Loucy (cell line): Measurements from ENCODE around the gene LTBP2.

Experiments used
- H2AFZ ChIP-seq: fragments of 200-600 bp; sonication (generic); 2 replicates; pipeline ENCODE4 v1.6.0; 2016; ENCODE audit warnings: antibody characterized with exemption, mild to moderate bottlenecking, low read length, moderate library complexity
- H3F3A ChIP-seq: fragments of 200-600 bp; 2 replicates; pipeline ENCODE4 v1.6.0; 2016; ENCODE audit warnings: antibody characterized with exemption, low read depth, mild to moderate bottlenecking
- H3K27me3 ChIP-seq: fragments of 200-600 bp; sonication (generic); 2 replicates; pipeline ENCODE4 v1.6.1; 2014; ENCODE audit warnings: low read length, mild to moderate bottlenecking; ENCODE audit not compliant: insufficient read depth, poor library complexity, severe bottlenecking
- H3K36me3 ChIP-seq: fragments of 200-600 bp; sonication (generic); 2 replicates; pipeline ENCODE4 v1.6.1; 2016; ENCODE audit warnings: low read length; ENCODE audit not compliant: insufficient read depth
- H3K4me1 ChIP-seq: fragments of 200-600 bp; sonication (generic); 2 replicates; pipeline ENCODE4 v1.5.1; 2014; ENCODE audit warnings: low read length, mild to moderate bottlenecking; ENCODE audit not compliant: insufficient read depth, poor library complexity, severe bottlenecking
- H3K4me2 ChIP-seq: fragments of 200-600 bp; sonication (generic); 2 replicates; pipeline ENCODE4 v1.6.0; 2014; ENCODE audit warnings: antibody characterized with exemption, low read length, low read depth, mild to moderate bottlenecking; ENCODE audit not compliant: poor library complexity, severe bottlenecking
- H3K4me3 ChIP-seq: fragments of 200-600 bp; sonication (generic); 2 replicates; pipeline ENCODE4 v1.5.1; 2014; ENCODE audit warnings: low read length, mild to moderate bottlenecking, mixed read lengths; ENCODE audit not compliant: poor library complexity, severe bottlenecking
- H3K79me2 ChIP-seq: fragments of 200-600 bp; sonication (generic); 2 replicates; pipeline ENCODE4 v1.6.1; 2014; ENCODE audit warnings: low read length; ENCODE audit not compliant: insufficient read depth
- H3K9ac ChIP-seq: fragments of 200-600 bp; sonication (generic); 2 replicates; pipeline ENCODE4 v1.6.0; 2014; ENCODE audit warnings: mild to moderate bottlenecking, low read depth, low read length, moderate library complexity; ENCODE audit not compliant: poor library complexity, severe bottlenecking
- H3K9me2 ChIP-seq: fragments of 200-600 bp; sonication (generic); replicated peaks from 2 replicates; pipeline ENCODE4 v1.6.1; 2016; ENCODE audit warnings: low read depth, low read length, mixed read lengths
- H3K9me3 ChIP-seq: fragments of 200-600 bp; sonication (generic); 2 replicates; pipeline ENCODE4 v1.6.1; 2014; ENCODE audit warnings: mild to moderate bottlenecking, antibody characterized with exemption, low read length, low read depth; ENCODE audit not compliant: insufficient read depth
- H4K20me1 ChIP-seq: fragments of 200-600 bp; sonication (generic); 2 replicates; pipeline ENCODE4 v1.6.0; 2014; ENCODE audit warnings: antibody characterized with exemption, low read length, mild to moderate bottlenecking; ENCODE audit not compliant: insufficient read depth, poor library complexity, severe bottlenecking
- CTCF ChIP-seq: fragments of 200-600 bp; sonication (generic); conservative IDR thresholded peaks from 2 replicates; pipeline ENCODE4 v1.5.1; 2014; ENCODE audit warnings: mild to moderate bottlenecking, antibody characterized with exemption, low read length
- EZH2phosphoT487 ChIP-seq: fragments of 200-600 bp; IDR thresholded peaks from 2 replicates; pipeline ENCODE4 v1.6.1; 2018; ENCODE audit warnings: antibody characterized with exemption, mild to moderate bottlenecking, moderate library complexity, borderline replicate concordance

LTBP2 gene

GRCh38 chr14:74615735-74616134 is 3.7 kb upstream of the LTBP2 start:
- Histone ChIP-seq H3K4me1 (peaks cover 44% of the 10 kb centered on the region), H3K9me3 (no peaks in the 10 kb centered on the region), H3K4me3 (no peak overlapping the region), H3K27me3 (no peaks in the 10 kb centered on the region), H3K9me2 (no peaks in the 10 kb centered on the region), H3K79me2 (no peaks in the 10 kb centered on the region), H4K20me1 (no peaks in the 10 kb centered on the region), H3K9ac (no peak overlapping the region), H3K36me3 (no peaks in the 10 kb centered on the region), H3K4me2 (no peak overlapping the region), H2AFZ (no peak overlapping the region), H3F3A (no peaks in the 10 kb centered on the region)
- TF ChIP-seq CTCF, result no peak

- Histone ChIP-seq H3K36me3 (no peaks in the 10 kb centered on the region), H3K4me1 (peaks cover 34% of the 10 kb centered on the region), H3K9ac (no peak overlapping the region), H3K79me2 (no peaks in the 10 kb centered on the region), H3F3A (no peaks in the 10 kb centered on the region), H3K4me2 (no peak overlapping the region), H4K20me1 (no peaks in the 10 kb centered on the region), H2AFZ (no peak overlapping the region), H3K27me3 (no peaks in the 10 kb centered on the region), H3K9me3 (no peaks in the 10 kb centered on the region), H3K4me3 (no peak overlapping the region), H3K9me2 (no peaks in the 10 kb centered on the region)
- TF ChIP-seq CTCF (no peak), EZH2phosphoT487 (no peak)
These were observed 2.8 kb upstream of the LTBP2 start for GRCh38 chr14:74614508-74615495.

GRCh38 chr14:74613211-74613914 is 1.3 kb upstream of the LTBP2 start:
- Histone ChIP-seq H3K4me3 (no peak overlapping the region), H4K20me1 (no peaks in the 10 kb centered on the region), H3K4me2 (no peak overlapping the region), H3K9me3 (no peaks in the 10 kb centered on the region), H3K27me3 (no peaks in the 10 kb centered on the region), H3K4me1 (peaks cover 20% of the 10 kb centered on the region), H3K79me2 (no peaks in the 10 kb centered on the region), H3F3A (no peaks in the 10 kb centered on the region), H2AFZ (no peak overlapping the region), H3K9ac (no peak overlapping the region), H3K36me3 (no peaks in the 10 kb centered on the region), H3K9me2 (no peaks in the 10 kb centered on the region)
- no peak for TF ChIP-seq EZH2phosphoT487
- TF ChIP-seq CTCF, result no peak
